22Rv1 (cell line): ENCODE data around the gene TRPC1.

Experiments used
- CTCF ChIP-seq: fragments of 450-650 bp; IDR thresholded peaks from 2 replicates; pipeline ENCODE4 v1.5.1; 2017; ENCODE audit warnings: mild to moderate bottlenecking
- ZFX ChIP-seq: fragments of 450-650 bp; IDR thresholded peaks from 2 replicates; pipeline ENCODE4 v1.6.1; 2017; ENCODE audit warnings: antibody characterized with exemption, borderline replicate concordance

- TF ChIP-seq CTCF (no peak), ZFX (no peak)
Observed at GRCh38 chr3:142725357-142725739, 1.5 kb downstream of the TRPC1 start.
